PFSK-1 (cell line): ENCODE data around the gene FUOM.

ENCODE experiments used
- FOXP2 ChIP-seq: optimal IDR thresholded peaks from 2 replicates; pipeline ENCODE3; 2011; ENCODE audit warnings: borderline replicate concordance, control low read depth, inconsistent platforms; ENCODE audit not compliant: insufficient read depth; ENCODE audit errors: extremely low read length, extremely low read depth
- POLR2AphosphoS5 ChIP-seq: IDR thresholded peaks from 2 replicates; pipeline ENCODE4 v1.6.1; 2012; ENCODE audit warnings: low read depth, mild to moderate bottlenecking, control low read depth, low read length, moderate library complexity
- SIN3A ChIP-seq: IDR thresholded peaks from 2 replicates; pipeline ENCODE4 v1.6.1; 2012; ENCODE audit warnings: mild to moderate bottlenecking, low read length, moderate library complexity, borderline replicate concordance; ENCODE audit not compliant: insufficient read depth
- TAF1 ChIP-seq: IDR thresholded peaks from 2 replicates; pipeline ENCODE4 v1.6.1; 2012; ENCODE audit warnings: low read length, control low read depth, borderline replicate concordance; ENCODE audit not compliant: insufficient read depth
- TF ChIP-seq, protein P1 (sequence below), 2 experiments: IDR thresholded peaks; 2 replicates each; pipeline versions ENCODE4 v1.6.1 to v1.8.0; 2011 to 2012; ENCODE audit warnings: low read depth in 2 of 2, low read length in 2 of 2, control low read depth in 1 of 2, inconsistent platforms in 1 of 2, mild to moderate bottlenecking in 1 of 2, moderate library complexity in 1 of 2; ENCODE audit not compliant: insufficient read depth in 1 of 2

FUOM gene

DNA sequence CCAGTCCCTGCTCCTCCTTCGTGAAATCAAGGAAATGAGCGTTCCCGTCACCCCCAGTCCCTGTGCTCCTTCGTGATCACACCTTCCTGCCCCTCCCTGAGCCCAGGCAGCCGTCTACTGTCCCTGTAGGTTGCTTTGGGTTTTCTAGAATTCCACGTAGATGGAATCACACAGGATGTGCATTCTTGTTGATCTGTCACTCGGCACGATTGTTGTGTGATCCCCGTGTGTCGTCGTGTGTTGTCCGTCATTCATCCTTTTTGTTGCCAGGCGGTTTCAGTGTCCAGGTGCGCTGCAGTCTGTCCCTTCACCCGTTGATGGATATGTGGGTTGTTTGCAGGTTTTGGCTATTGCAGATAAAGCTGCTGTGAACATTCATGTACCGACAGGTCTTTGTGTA lies 45.5 kb upstream of the FUOM start:
- no peak for TF ChIP-seq POLR2AphosphoS5
- TF ChIP-seq TAF1, result no peak
- TF ChIP-seq, protein P1, sequence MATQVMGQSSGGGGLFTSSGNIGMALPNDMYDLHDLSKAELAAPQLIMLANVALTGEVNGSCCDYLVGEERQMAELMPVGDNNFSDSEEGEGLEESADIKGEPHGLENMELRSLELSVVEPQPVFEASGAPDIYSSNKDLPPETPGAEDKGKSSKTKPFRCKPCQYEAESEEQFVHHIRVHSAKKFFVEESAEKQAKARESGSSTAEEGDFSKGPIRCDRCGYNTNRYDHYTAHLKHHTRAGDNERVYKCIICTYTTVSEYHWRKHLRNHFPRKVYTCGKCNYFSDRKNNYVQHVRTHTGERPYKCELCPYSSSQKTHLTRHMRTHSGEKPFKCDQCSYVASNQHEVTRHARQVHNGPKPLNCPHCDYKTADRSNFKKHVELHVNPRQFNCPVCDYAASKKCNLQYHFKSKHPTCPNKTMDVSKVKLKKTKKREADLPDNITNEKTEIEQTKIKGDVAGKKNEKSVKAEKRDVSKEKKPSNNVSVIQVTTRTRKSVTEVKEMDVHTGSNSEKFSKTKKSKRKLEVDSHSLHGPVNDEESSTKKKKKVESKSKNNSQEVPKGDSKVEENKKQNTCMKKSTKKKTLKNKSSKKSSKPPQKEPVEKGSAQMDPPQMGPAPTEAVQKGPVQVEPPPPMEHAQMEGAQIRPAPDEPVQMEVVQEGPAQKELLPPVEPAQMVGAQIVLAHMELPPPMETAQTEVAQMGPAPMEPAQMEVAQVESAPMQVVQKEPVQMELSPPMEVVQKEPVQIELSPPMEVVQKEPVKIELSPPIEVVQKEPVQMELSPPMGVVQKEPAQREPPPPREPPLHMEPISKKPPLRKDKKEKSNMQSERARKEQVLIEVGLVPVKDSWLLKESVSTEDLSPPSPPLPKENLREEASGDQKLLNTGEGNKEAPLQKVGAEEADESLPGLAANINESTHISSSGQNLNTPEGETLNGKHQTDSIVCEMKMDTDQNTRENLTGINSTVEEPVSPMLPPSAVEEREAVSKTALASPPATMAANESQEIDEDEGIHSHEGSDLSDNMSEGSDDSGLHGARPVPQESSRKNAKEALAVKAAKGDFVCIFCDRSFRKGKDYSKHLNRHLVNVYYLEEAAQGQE (IDR thresholded peaks at IDR 0.05; ENCODE audit: insufficient read depth in 1 of 2, low read depth in 2 of 2, low read length in 2 of 2), result no peak
- no peak for TF ChIP-seq SIN3A
- no peak for TF ChIP-seq FOXP2

DNA sequence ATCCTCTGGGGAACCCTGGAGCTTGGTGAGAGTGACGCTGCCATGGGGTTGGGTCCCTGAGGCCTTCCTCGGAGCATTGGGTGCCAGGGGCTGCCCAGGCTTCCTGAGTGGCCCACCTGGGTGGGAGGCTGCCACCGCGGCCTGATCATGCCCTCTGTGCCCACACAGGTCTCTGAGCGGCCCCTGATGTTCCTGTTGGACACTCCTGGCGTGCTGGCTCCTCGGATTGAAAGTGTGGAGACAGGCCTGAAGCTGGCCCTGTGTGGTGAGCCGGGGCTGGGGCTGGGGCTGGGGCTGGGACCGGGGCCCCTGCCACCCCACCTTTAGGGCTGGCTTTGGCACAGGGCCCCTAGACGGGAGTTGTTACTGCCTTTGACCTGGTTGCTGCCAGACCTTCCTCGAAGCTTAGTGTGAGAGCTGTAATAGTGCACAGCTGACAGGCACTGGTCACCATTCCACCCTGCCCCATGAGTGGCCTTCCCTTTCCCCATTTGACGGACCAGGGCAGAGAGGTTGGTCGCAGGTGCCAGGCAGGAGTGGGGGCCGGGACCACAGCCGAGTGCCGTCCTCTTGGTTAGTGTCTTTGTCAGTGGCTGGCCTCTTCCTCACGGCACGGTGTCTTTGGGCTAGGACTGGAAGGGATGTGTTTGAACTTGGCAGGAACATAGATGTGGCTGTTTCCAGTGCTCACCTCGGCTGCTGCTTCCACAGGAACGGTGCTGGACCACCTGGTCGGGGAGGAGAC lies 44.3 kb upstream of the FUOM start:
- TF ChIP-seq SIN3A (no peak), FOXP2 (no peak), TAF1 (no peak), POLR2AphosphoS5 (no peak)
- TF ChIP-seq, protein P1 (IDR thresholded peaks at IDR 0.05; ENCODE audit: insufficient read depth in 1 of 2, low read depth in 2 of 2, low read length in 2 of 2), result no peak

DNA sequence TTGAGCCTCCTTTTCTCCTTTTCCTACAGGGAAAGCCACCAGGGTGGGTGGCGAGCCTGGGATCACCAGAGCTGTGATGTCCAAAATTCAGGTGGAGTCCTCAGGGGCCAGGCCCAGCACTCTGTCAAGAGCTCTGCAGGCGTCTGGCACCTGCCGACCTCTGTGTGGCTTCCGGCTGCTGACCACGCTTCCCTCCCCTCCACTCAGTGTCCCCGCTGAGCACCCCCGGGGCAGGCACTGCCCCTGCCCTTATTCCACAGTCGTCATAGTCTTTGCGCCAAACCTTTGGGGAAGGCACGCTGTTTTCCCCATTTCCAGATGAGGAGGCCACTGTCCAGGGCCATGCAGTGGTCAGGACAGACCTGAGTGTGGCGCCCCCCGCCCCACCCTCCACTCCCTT lies 43.7 kb upstream of the FUOM start:
- TF ChIP-seq SIN3A (no peak), TAF1 (no peak), FOXP2 (no peak), POLR2AphosphoS5 (no peak)
- TF ChIP-seq, protein P1 (IDR thresholded peaks at IDR 0.05; ENCODE audit: insufficient read depth in 1 of 2, low read depth in 2 of 2, low read length in 2 of 2), result no peak

DNA sequence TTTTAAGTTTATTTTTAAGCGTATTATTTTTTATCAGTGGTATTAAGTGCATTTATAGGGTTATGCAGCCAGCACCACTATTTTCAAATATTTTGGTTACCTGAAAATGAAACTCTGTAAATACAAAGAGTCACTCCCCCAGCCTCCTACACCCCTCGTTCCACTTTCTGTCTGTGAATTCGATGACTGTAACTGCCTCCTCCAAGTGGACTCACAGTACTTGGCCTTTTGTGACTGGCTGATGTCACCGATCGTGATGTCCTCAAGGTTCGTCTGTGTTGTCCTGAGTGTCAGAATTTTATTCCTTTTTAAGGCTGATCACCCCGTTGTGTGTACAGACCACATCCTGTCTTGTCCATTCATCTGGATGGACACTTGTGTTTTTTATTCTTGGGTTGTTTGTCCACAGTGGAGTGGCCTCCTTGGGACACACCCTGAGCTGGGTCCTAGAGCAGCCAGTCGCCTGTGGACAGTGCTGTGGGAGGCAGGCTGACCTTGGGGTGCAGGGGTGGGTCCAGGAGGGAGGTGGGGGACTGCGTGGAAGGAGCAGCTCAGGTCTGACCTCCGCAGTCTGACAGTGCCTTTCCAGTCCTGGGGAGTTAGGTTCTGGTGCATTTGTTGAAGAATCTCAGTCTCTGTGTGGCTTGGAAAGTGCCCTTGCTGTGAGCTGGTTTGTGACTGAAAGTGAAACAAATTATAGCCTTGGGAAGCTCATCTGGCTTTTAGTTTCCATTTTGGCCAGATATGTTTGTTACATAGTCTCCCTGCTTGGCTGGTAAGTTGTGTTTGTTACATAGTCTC lies 43.0 kb upstream of the FUOM start:
- TF ChIP-seq SIN3A (no peak), TAF1 (no peak), POLR2AphosphoS5 (no peak), FOXP2 (no peak)
- TF ChIP-seq, protein P1 (IDR thresholded peaks at IDR 0.05; ENCODE audit: insufficient read depth in 1 of 2, low read depth in 2 of 2, low read length in 2 of 2), result no peak
